K562 (cell line): ENCODE measurements around the gene HIGD1C. TPM values are rescaled to one million over a fixed set of nuclear protein-coding genes. Genes with fewer than 3 reads are reported as not detected.

Experiments
- ATAC-seq: fragments of 200-7000 bp; cut with Tn5 transposase; 3 replicates; pipeline ENCODE4 v1.9.1; 2020; ENCODE audit warnings: moderate library complexity
- BruUV-seq: library from RNA; stranded (reverse); fragments of 400-500 nt; replicated peaks from 2 replicates; lab custom pipeline; 2021; lab: Mats Ljungman, UMichigan
- CTCF ChIA-PET: fragments of 300-600 bp; formaldehyde crosslinking; extraction: SDS; loops from one replicate; lab custom pipeline; 2021; ENCODE audit warnings: low intra/inter-chr PET ratio; lab: Yijun Ruan, JAX
- POLR2A ChIA-PET: fragments of 300-600, 350-650 bp; sonication (Branson Sonifier 250); formaldehyde crosslinking; extraction: SDS; loops from one replicate; lab custom pipeline; 2021; ENCODE audit warnings: antibody characterized with exemption, inconsistent platforms; lab: Yijun Ruan, JAX
- DNase-seq, 4 experiments: peaks; one replicate each; pipeline versions ENCODE4 v3.0.0 to v3.0.0-alpha.2; 2011 to 2018; ENCODE audit warnings: low spot score in 3 of 4, mixed read lengths in 3 of 4; ENCODE audit errors: extremely low read depth in 1 of 4
- FAIRE-seq: peaks from 2 replicates; lab custom pipeline; 2011; peaks lifted over from hg19 to GRCh38; lab: Jason Lieb, UNC
- H2AFZ ChIP-seq: 2 replicates; pipeline ENCODE4 v1.6.0; 2011; ENCODE audit warnings: low read depth, low read length, control low read depth, inconsistent platforms
- H3K27ac ChIP-seq: fragments of 200-600 bp; 3 replicates; pipeline ENCODE4 v1.8.0; 2011; ENCODE audit warnings: low read depth, mild to moderate bottlenecking, control low read depth, inconsistent platforms, low read length, moderate library complexity, mixed read lengths; ENCODE audit errors: extremely low read depth
- H3K27me3 ChIP-seq, 2 experiments: fragments of 300-600 bp in 1 of 2; 2 replicates in 1 of 2; 3 replicates in 1 of 2; pipeline versions ENCODE4 v1.6.0 to v1.8.0; 2011; ENCODE audit warnings: inconsistent platforms in 2 of 2, low read length in 2 of 2, mild to moderate bottlenecking in 1 of 2, mixed read lengths in 1 of 2, moderate library complexity in 1 of 2; ENCODE audit not compliant: control insufficient read depth in 2 of 2, insufficient read depth in 2 of 2
- H3K36me3 ChIP-seq: fragments of 300-600 bp; 3 replicates; pipeline ENCODE4 v1.8.0; 2011; ENCODE audit warnings: mild to moderate bottlenecking, low read length, inconsistent platforms; ENCODE audit not compliant: control insufficient read depth, insufficient read depth
- H3K4me1 ChIP-seq, 2 experiments: fragments of 200-600 bp in 1 of 2; replicated peaks in 1 of 2; 2 replicates in 1 of 2; 3 replicates in 1 of 2; pipeline versions ENCODE4 v1.5.1 to v1.8.0; 2011; ENCODE audit warnings: inconsistent platforms in 2 of 2, low read length in 2 of 2, mild to moderate bottlenecking in 1 of 2, mixed read lengths in 1 of 2, moderate library complexity in 1 of 2; ENCODE audit not compliant: control insufficient read depth in 2 of 2, insufficient read depth in 2 of 2
- H3K4me2 ChIP-seq: 2 replicates; pipeline ENCODE4 v1.6.1; 2011; ENCODE audit warnings: low read length, control low read depth, inconsistent platforms, mixed read lengths; ENCODE audit not compliant: insufficient read depth
- H3K4me3 ChIP-seq: fragments of 200-600 bp; sonication (generic), shearing (Covaris generic); 2 replicates; pipeline ENCODE4 v1.5.1; 2016; ENCODE audit warnings: control low read depth, inconsistent platforms
- H3K79me2 ChIP-seq: fragments of 200-600 bp; 3 replicates; pipeline ENCODE4 v1.8.0; 2011; ENCODE audit warnings: low read length, inconsistent platforms; ENCODE audit not compliant: control insufficient read depth, insufficient read depth
- H3K9ac ChIP-seq, 2 experiments: 2 replicates each; pipeline versions ENCODE4 v1.6.0 to v1.6.1; 2011; ENCODE audit warnings: low read depth in 2 of 2, low read length in 2 of 2, control low read depth in 1 of 2, inconsistent platforms in 1 of 2, mild to moderate bottlenecking in 1 of 2, mixed read lengths in 1 of 2; ENCODE audit not compliant: insufficient read depth in 1 of 2
- H3K9me1 ChIP-seq: one replicate; pipeline ENCODE4 v1.6.0; 2011; ENCODE audit warnings: inconsistent platforms, mild to moderate bottlenecking, low read length, moderate library complexity; ENCODE audit not compliant: control insufficient read depth, insufficient read depth
- H3K9me3 ChIP-seq: replicated peaks from 2 replicates; pipeline ENCODE4 v1.5.1; 2011; ENCODE audit warnings: low read depth, low read length, inconsistent platforms; ENCODE audit not compliant: control insufficient read depth, insufficient read depth
- H4K20me1 ChIP-seq: replicated peaks from 2 replicates; pipeline ENCODE4 v1.6.1; 2011; ENCODE audit warnings: low read length, inconsistent platforms, mixed read lengths; ENCODE audit not compliant: control insufficient read depth, insufficient read depth
- BCL6 ChIP-seq: fragments of 250-450 bp; sonication (Bioruptor Pico); IDR thresholded peaks from 2 replicates; pipeline ENCODE4 v1.4.0; 2020
- C11orf30 ChIP-seq: fragments of 450-650 bp; IDR thresholded peaks from 2 replicates; pipeline ENCODE4 v1.6.1; 2016; ENCODE audit warnings: low read depth, mild to moderate bottlenecking
- MAFF ChIP-seq: IDR thresholded peaks from 2 replicates; pipeline ENCODE4 v1.6.1; 2012; ENCODE audit warnings: low read length, improper control_type of control experiment
- MAFG ChIP-seq: fragments of 450-650 bp; conservative IDR thresholded peaks from 2 replicates; pipeline ENCODE4 v1.6.1; 2016; ENCODE audit warnings: missing genetic modification characterization, missing compliant biosample characterization
- MAFK ChIP-seq: IDR thresholded peaks from 2 replicates; pipeline ENCODE4 v1.6.1; 2011; ENCODE audit warnings: low read length, improper control_type of control experiment
- MYBL2 ChIP-seq, 2 experiments: fragments of 450-650 bp in 1 of 2; sonication (generic) in 1 of 2; formaldehyde crosslinking in 1 of 2; IDR thresholded peaks; 2 replicates each; pipeline versions ENCODE4 v1.6.1 to v1.8.1; 2017 to 2022; ENCODE audit warnings: borderline replicate concordance in 1 of 2, inconsistent platforms in 1 of 2, low read depth in 1 of 2, mild to moderate bottlenecking in 1 of 2, missing genetic modification reagents in 1 of 2, moderate library complexity in 1 of 2
- NFATC3 ChIP-seq: fragments of 450-650 bp; IDR thresholded peaks from 2 replicates; pipeline ENCODE4 v1.6.1; 2017; ENCODE audit warnings: mild to moderate bottlenecking
- PPARD ChIP-seq: fragments of 250-450 bp; sonication (Bioruptor Pico); IDR thresholded peaks from 2 replicates; pipeline ENCODE4 v1.8.0; 2022; ENCODE audit warnings: inconsistent platforms, mild to moderate bottlenecking, moderate library complexity
- ZNF124 ChIP-seq: sonication (generic); formaldehyde crosslinking; IDR thresholded peaks from 2 replicates; pipeline ENCODE4 v1.8.1; 2022; ENCODE audit warnings: missing genetic modification reagents
- ZNF134 ChIP-seq: fragments of 250-450 bp; sonication (Bioruptor Pico); conservative IDR thresholded peaks from 2 replicates; pipeline ENCODE4 v1.4.0; 2020
- ZNF274 ChIP-seq: IDR thresholded peaks from 2 replicates; pipeline ENCODE4 v1.6.1; 2011; ENCODE audit warnings: low read depth, mild to moderate bottlenecking, low read length, moderate library complexity, borderline replicate concordance
- ZNF316 ChIP-seq: fragments of 450-650 bp; IDR thresholded peaks from 2 replicates; pipeline ENCODE4 v1.6.1; 2016
- ZNF384 ChIP-seq: IDR thresholded peaks from 2 replicates; pipeline ENCODE4 v1.6.1; 2012; ENCODE audit warnings: low read depth, low read length, improper control_type of control experiment
- WGBS: fragments of 100-300 bp; shearing (Covaris generic); methylation state at CpG from one replicate; pipeline ENCODE4 v1.1.6; 2016; ENCODE audit warnings: low coverage, mixed read lengths; ENCODE audit not compliant: insufficient coverage; ENCODE audit errors: missing lambda C conversion rate; 5-methylcytosine and 5-hydroxymethylcytosine counted together
- in situ Hi-C: fragments of 300-500 bp; cut with MboI; formaldehyde crosslinking; loops from 4 replicates; pipeline ENCODE4 v1.15.0; 2018; ENCODE audit warnings: inconsistent platforms, mixed read lengths
- intact Hi-C: fragments of 100-400 bp; cut with micrococcal nuclease; formaldehyde crosslinking; loops from 2 replicates; pipeline ENCODE4 v1.14.2; 2022
- polyA plus RNA-seq, 8 experiments: library from polyadenylated mRNA; depleted of rRNA in 4 of 8; stranded (reverse) in 5 of 8; unstranded in 3 of 8; fragments of >200 nt; fragmentation: Nextera tagmentation in 2 of 8; fragmentation: Illumina TruSeq in 1 of 8; extraction: Ambion mirVana in 2 of 8; extraction: Trizol in 1 of 8; gene quantifications; 2 replicates each; pipeline versions ENCODE4 v1.2.1 to v1.2.3, GENCODE V29; 2011 to 2014; ENCODE audit warnings: inconsistent platforms in 1 of 8, missing spikeins in 1 of 8
- total RNA-seq, 7 experiments: library from RNA; depleted of rRNA in 6 of 7; stranded (reverse); fragments of >200 nt in 6 of 7; fragmentation: Illumina TruSeq in 2 of 7; extraction: Trizol in 2 of 7; gene quantifications; 2 replicates each; pipeline versions ENCODE4 v1.2.1 to v1.2.3, GENCODE V29; 2011 to 2021; ENCODE audit warnings: low replicate concordance in 1 of 7
- TF ChIP-seq, protein P1 (sequence below): fragments of 450-650 bp; formaldehyde crosslinking; IDR thresholded peaks from 2 replicates; pipeline ENCODE4 v1.4.0; 2020; ENCODE audit warnings: mild to moderate bottlenecking

Gene HIGD1C
- total and polyA plus RNA-seq, 9 of the 15 experiments (the other 6 are each of a cell fraction or from before 2014, with no cell fraction given): not detected

DNA sequence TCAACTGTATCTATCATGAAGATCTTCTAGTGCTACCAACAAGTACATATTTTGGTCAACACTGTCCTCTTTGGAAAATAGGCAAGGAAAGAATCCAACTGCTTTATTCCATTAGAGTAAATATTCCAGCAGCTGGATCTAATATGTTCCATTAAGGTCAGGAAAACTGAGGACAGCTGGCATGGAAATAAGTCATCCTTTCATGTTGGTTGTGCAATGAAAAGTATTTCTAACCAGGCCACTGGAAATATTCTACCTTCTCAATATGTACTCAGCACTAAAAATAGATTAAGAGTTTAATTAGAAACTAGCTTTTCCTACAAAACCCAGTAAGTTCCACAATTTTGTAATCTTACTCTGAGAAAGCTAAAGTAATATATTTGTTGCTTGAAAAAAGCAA, 19.6 kb downstream of the HIGD1C start:
- POLR2A ChIA-PET: no interaction called here
- Histone ChIP-seq H3K9ac (no peak overlapping the region), H3K4me3 (no peak overlapping the region), H3K4me2 (no peak overlapping the region), H4K20me1 (no peaks in the 10 kb centered on the region), H3K4me1 (no peaks in the 10 kb centered on the region), H3K79me2 (no peaks in the 10 kb centered on the region), H3K9me3 (no peaks in the 10 kb centered on the region), H3K27me3 (no peaks in the 10 kb centered on the region), H2AFZ (no peak overlapping the region), H3K36me3 (no peaks in the 10 kb centered on the region), H3K27ac (no peak overlapping the region), H3K9me1 (no peaks in the 10 kb centered on the region)
- in situ Hi-C loops (no loop called here), intact Hi-C loops (no loop called here)
- BruUV-seq: no TSS peak
- ATAC-seq: no peak
- no peak for DNase-seq
- no peak for FAIRE-seq
- TF ChIP-seq ZNF384: no peak
- CTCF ChIA-PET: no interaction called here

DNA sequence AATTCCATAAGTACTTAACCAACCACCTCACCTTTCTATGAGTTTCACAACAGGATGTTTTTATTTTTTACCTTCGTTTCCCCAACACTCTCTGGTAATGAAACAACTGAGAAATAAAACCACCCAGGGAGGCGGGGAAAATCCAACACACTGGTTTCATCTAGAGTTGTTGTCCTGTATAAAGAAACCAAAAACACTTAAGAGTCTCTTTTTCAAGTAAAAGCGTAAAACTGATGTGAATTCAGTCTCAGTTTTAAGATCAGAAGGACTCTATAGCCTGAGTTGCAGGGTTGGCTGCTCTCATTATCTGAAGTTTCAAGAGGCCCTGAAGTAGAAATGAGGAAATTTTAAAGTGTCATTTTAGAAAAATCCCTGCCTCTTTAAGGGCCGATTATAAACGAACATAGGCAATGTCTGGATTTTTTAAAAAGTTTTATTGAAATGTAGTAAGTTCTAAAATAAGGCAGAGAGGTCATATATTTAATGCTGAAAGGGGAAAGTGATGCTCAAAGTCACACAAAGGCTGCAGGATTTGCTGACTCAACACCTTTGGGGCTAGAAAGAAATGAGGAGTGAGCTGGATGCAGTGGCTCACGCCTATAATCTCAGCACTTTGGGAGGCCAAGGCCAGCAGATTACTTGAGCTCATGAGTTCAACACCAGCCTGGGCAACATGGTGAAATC, 27.2 kb downstream of the HIGD1C start:
- BruUV-seq: no TSS peak
- WGBS: 60% methylated on average over 6 of the region's 6 CpGs

More for the DNA sequence above, 27.2 kb downstream of the HIGD1C start:
- H3K36me3 ChIP-seq: 0 out of 3 replicates have a peak, but pooled peaks cover 3% of the 10 kb centered on the region
- no peaks in the 10 kb centered on the region for H3K4me1 ChIP-seq
- no peaks in the 10 kb centered on the region for H3K9me1 ChIP-seq
- H3K9ac ChIP-seq: no peak overlapping the region
- H4K20me1 ChIP-seq: no peaks in the 10 kb centered on the region
- POLR2A ChIA-PET: interaction anchor here (0.6 kb wide), 1 partner anchor 217 kb away, joined by 3 read pairs; no protein-coding TSS in a partner anchor
- FAIRE-seq (no peak), DNase-seq (no peak), ATAC-seq (no peak)
- in situ Hi-C loops (no loop called here), intact Hi-C loops (no loop called here)
- H3K4me3 ChIP-seq: no peak overlapping the region
- H3K9me3 ChIP-seq: no peaks in the 10 kb centered on the region
- no peak overlapping the region for H3K27ac ChIP-seq
- H3K4me2 ChIP-seq: no peak overlapping the region
- no peaks in the 10 kb centered on the region for H3K79me2 ChIP-seq
- no peak overlapping the region for H2AFZ ChIP-seq
- CTCF ChIA-PET: no interaction called here
- TF ChIP-seq PPARD (CRISPR knock-in tag) (no peak), NFATC3 (no peak), ZNF274 (no peak), ZNF124 (no peak), MYBL2 (IDR thresholded peaks at IDR 0.05; ENCODE audit: low read depth) (no peak), MYBL2 (CRISPR knock-in tag; IDR thresholded peaks at IDR 0.05; ENCODE audit: borderline replicate concordance) (no peak), C11orf30 (peak; percentile 92), MAFG (tag) (peak; percentile 83), MAFF (peak; percentile 91), MAFK (peak; percentile 95), ZNF134 (CRISPR knock-in tag) (no peak), BCL6 (no peak), ZNF316 (peak; percentile 95)
- TF ChIP-seq, protein P1, sequence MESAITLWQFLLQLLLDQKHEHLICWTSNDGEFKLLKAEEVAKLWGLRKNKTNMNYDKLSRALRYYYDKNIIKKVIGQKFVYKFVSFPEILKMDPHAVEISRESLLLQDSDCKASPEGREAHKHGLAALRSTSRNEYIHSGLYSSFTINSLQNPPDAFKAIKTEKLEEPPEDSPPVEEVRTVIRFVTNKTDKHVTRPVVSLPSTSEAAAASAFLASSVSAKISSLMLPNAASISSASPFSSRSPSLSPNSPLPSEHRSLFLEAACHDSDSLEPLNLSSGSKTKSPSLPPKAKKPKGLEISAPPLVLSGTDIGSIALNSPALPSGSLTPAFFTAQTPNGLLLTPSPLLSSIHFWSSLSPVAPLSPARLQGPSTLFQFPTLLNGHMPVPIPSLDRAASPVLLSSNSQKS (CRISPR knock-in tag): no peak
- no peaks in the 10 kb centered on the region for H3K27me3 ChIP-seq
